ENCODE data around the gene POR. TPM values are rescaled to one million over a fixed set of nuclear protein-coding genes. Genes with fewer than 3 reads are reported as not detected.
"Not testable (repeated sequence)": the region's sequence is repeated elsewhere in the genome, so short reads cannot be mapped to it uniquely, and the experiment has no call there.

Gene POR
- total RNA-seq, 4 donors from 2014 or later, result 10.0 to 122 (median 69.2) TPM

- Histone ChIP-seq H3K27me3 (no peaks in the 10 kb centered on the region), H3K4me3 (no peak overlapping the region), H3K9me3 (no peaks in the 10 kb centered on the region), H3K36me3 (no peaks in the 10 kb centered on the region), H3K27ac (peak overlapping the region in 1 of 2 donors; percentile 56), H3K4me1 (no peaks in the 10 kb centered on the region)
- peak; percentile 70 to 76 for DNase-seq
- TF ChIP-seq CTCF (IDR thresholded peaks at IDR 0.05), result no peak
- TF ChIP-seq POLR2A (IDR thresholded peaks at IDR 0.05), result no peak
- intact Hi-C loops (cut with DNase I; ENCODE audit: low total_unique reads), result no loop called here
Observed at GRCh38 chr7:75905785-75906604, 9.0 kb upstream of the POR start.

GRCh38 chr7:75906991-75907667 is 7.8 kb upstream of the POR start:
- no peak for DNase-seq
- Histone ChIP-seq H3K36me3 (no peaks in the 10 kb centered on the region), H3K4me1 (no peaks in the 10 kb centered on the region), H3K9me3 (no peaks in the 10 kb centered on the region), H3K27ac (no peak overlapping the region), H3K27me3 (no peaks in the 10 kb centered on the region), H3K4me3 (no peak overlapping the region)
- intact Hi-C loops (cut with DNase I; ENCODE audit: low total_unique reads), result no loop called here
- TF ChIP-seq POLR2A (IDR thresholded peaks at IDR 0.05) (no peak), CTCF (IDR thresholded peaks at IDR 0.05) (no peak)

- H3K27me3 ChIP-seq; H3K4me1 ChIP-seq; intact Hi-C loops (cut with DNase I; ENCODE audit: low total_unique reads); H3K36me3 ChIP-seq; H3K27ac ChIP-seq; H3K4me3 ChIP-seq; DNase-seq; H3K9me3 ChIP-seq: not testable (repeated sequence)
Observed at GRCh38 chr7:75907668-75908039, 7.3 kb upstream of the POR start.

GRCh38 chr7:75909521-75910132 is 5.3 kb upstream of the POR start:
- DNase-seq, result no peak
- Histone ChIP-seq H3K4me3 (no peak overlapping the region), H3K9me3 (no peaks in the 10 kb centered on the region), H3K4me1 (no peaks in the 10 kb centered on the region), H3K36me3 (no peaks in the 10 kb centered on the region), H3K27ac (no peak overlapping the region), H3K27me3 (no peaks in the 10 kb centered on the region)
- TF ChIP-seq CTCF (IDR thresholded peaks at IDR 0.05) (no peak), POLR2A (IDR thresholded peaks at IDR 0.05) (no peak)
- intact Hi-C loops (cut with DNase I; ENCODE audit: low total_unique reads), result no loop called here

GRCh38 chr7:75911186-75911585 is 3.8 kb upstream of the POR start:
- H3K36me3 ChIP-seq; intact Hi-C loops (cut with DNase I; ENCODE audit: low total_unique reads); H3K27me3 ChIP-seq; H3K27ac ChIP-seq; H3K4me3 ChIP-seq; H3K4me1 ChIP-seq; H3K9me3 ChIP-seq; DNase-seq: not testable (repeated sequence)

GRCh38 chr7:75913437-75913836 is 1.5 kb upstream of the POR start:
- Histone ChIP-seq H3K4me1 (no peaks in the 10 kb centered on the region), H3K36me3 (no peaks in the 10 kb centered on the region), H3K27ac (no peak overlapping the region), H3K4me3 (no peak overlapping the region), H3K9me3 (no peaks in the 10 kb centered on the region), H3K27me3 (no peaks in the 10 kb centered on the region)
- no peak for DNase-seq
- TF ChIP-seq POLR2A (IDR thresholded peaks at IDR 0.05) (no peak), CTCF (IDR thresholded peaks at IDR 0.05) (no peak)
- intact Hi-C loops (cut with DNase I; ENCODE audit: low total_unique reads), result no loop called here

Data from uterus (tissue), 4 donors.